Measurements from ENCODE around the gene CDSN. TPM values are rescaled to one million over a fixed set of nuclear protein-coding genes. Genes with fewer than 3 reads are reported as not detected.

The CDSN gene
- polyA plus RNA-seq, 1 donor (not counting 4 experiments of a cell fraction or from before 2014, with no cell fraction given) = 4.0 TPM

DNA sequence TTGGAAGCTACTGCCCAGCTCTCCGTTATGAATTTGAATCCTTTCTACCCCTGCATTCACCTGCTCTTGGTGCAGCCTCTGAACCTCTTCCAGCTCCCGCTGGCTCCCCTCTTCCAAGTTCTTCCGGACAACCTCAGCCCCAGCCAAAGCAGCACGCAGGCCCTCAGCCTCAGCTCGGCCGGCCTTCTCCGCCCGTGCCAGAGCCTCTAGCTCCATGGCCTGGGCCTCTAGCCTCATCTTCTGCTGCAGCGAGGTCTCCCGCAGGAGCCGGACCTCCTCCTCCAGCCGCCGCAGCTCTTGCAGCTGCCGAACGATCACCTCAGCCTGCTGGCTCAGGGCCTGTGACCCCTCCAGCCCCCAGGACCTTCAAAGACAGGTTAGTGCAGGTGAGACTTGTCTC, 34.2 kb upstream of the CDSN start:
- no peak overlapping the region for H3K4me3 ChIP-seq (ENCODE audit: control insufficient read depth in 2 of 3, extremely low read depth in 1 of 3, insufficient read depth in 2 of 3, low read depth in 1 of 3, low read length in 3 of 3)
- TF ChIP-seq EZH2 (IDR thresholded peaks at IDR 0.05; ENCODE audit: low read length) = no peak
- TF ChIP-seq CTCF (optimal IDR thresholded peaks at IDR 0.05 in 1 of 3, IDR thresholded peaks at IDR 0.05 in 1 of 3, conservative IDR thresholded peaks at IDR 0.05 in 1 of 3; ENCODE audit: extremely low read depth in 1 of 3, insufficient read depth in 2 of 3, low read length in 3 of 3) = no peak
- H2AFZ ChIP-seq (ENCODE audit: control insufficient read depth, low read length) = no peak overlapping the region
- no peak overlapping the region for H3K4me2 ChIP-seq (ENCODE audit: control insufficient read depth, extremely low read depth, insufficient read depth, low read depth, low read length)
- no peaks in the 10 kb centered on the region for H3K9me3 ChIP-seq (ENCODE audit: control insufficient read depth, low read depth, low read length)
- dilution Hi-C loops (cut with MboI; ENCODE audit: extremely low pct_ligation_motif_present, low sequenced_read_pairs) = no loop called here
- no peaks in the 10 kb centered on the region for H3K27me3 ChIP-seq (ENCODE audit: control insufficient read depth, extremely low read depth, insufficient read depth, low read length)
- no peak for FAIRE-seq
- peaks cover 5% of the 10 kb centered on the region for H3K4me1 ChIP-seq (ENCODE audit: control insufficient read depth, extremely low read depth, insufficient read depth, low read length)
- H4K20me1 ChIP-seq (ENCODE audit: control insufficient read depth, extremely low read depth, insufficient read depth, low read length) = no peaks in the 10 kb centered on the region
- no peaks in the 10 kb centered on the region for H3K9me1 ChIP-seq (ENCODE audit: control insufficient read depth, extremely low read depth, insufficient read depth, low read length)
- peaks cover 5% of the 10 kb centered on the region for H3K79me2 ChIP-seq (ENCODE audit: control insufficient read depth, insufficient read depth, low read length)
- no peak for DNase-seq (ENCODE audit: low read depth, low spot score)
- H3K9ac ChIP-seq (ENCODE audit: control insufficient read depth, extremely low read depth, insufficient read depth, low read length) = no peak overlapping the region
- no peak overlapping the region for H3K27ac ChIP-seq (ENCODE audit: control insufficient read depth, insufficient read depth, low read length)
- H3K36me3 ChIP-seq (ENCODE audit: control insufficient read depth in 2 of 2, extremely low read depth in 1 of 2, insufficient read depth in 2 of 2, low read length in 2 of 2) = peaks cover 0 to 2% of the 10 kb centered on the region in 2 experiments

GRCh38 chr6:31152781-31153180, 32.5 kb upstream of the CDSN start:
- Histone ChIP-seq H3K27me3 (ENCODE audit: control insufficient read depth, extremely low read depth, insufficient read depth, low read length) (no peaks in the 10 kb centered on the region), H3K9me3 (ENCODE audit: control insufficient read depth, low read depth, low read length) (no peaks in the 10 kb centered on the region), H3K4me1 (ENCODE audit: control insufficient read depth, extremely low read depth, insufficient read depth, low read length) (peaks cover 4% of the 10 kb centered on the region), H3K4me3 (ENCODE audit: control insufficient read depth in 2 of 3, extremely low read depth in 1 of 3, insufficient read depth in 2 of 3, low read depth in 1 of 3, low read length in 3 of 3) (no peak overlapping the region), H3K4me2 (ENCODE audit: control insufficient read depth, extremely low read depth, insufficient read depth, low read depth, low read length) (no peak overlapping the region), H3K9me1 (ENCODE audit: control insufficient read depth, extremely low read depth, insufficient read depth, low read length) (no peaks in the 10 kb centered on the region), H2AFZ (ENCODE audit: control insufficient read depth, low read length) (no peak overlapping the region), H3K79me2 (ENCODE audit: control insufficient read depth, insufficient read depth, low read length) (peaks cover 4% of the 10 kb centered on the region), H4K20me1 (ENCODE audit: control insufficient read depth, extremely low read depth, insufficient read depth, low read length) (no peaks in the 10 kb centered on the region), H3K36me3 (ENCODE audit: control insufficient read depth in 2 of 2, extremely low read depth in 1 of 2, insufficient read depth in 2 of 2, low read length in 2 of 2) (peaks cover 0 to 2% of the 10 kb centered on the region in 2 experiments), H3K27ac (ENCODE audit: control insufficient read depth, insufficient read depth, low read length) (no peak overlapping the region), H3K9ac (ENCODE audit: control insufficient read depth, extremely low read depth, insufficient read depth, low read length) (no peak overlapping the region)
- no peak for FAIRE-seq
- dilution Hi-C loops (cut with MboI; ENCODE audit: extremely low pct_ligation_motif_present, low sequenced_read_pairs) = no loop called here
- TF ChIP-seq EZH2 (IDR thresholded peaks at IDR 0.05; ENCODE audit: low read length) = no peak
- no peak for TF ChIP-seq CTCF (optimal IDR thresholded peaks at IDR 0.05 in 1 of 3, IDR thresholded peaks at IDR 0.05 in 1 of 3, conservative IDR thresholded peaks at IDR 0.05 in 1 of 3; ENCODE audit: extremely low read depth in 1 of 3, insufficient read depth in 2 of 3, low read length in 3 of 3)
- no peak for DNase-seq (ENCODE audit: low read depth, low spot score)
